HepG2 (cell line): ENCODE data around the gene USP8. TPM values are rescaled to one million over a fixed set of nuclear protein-coding genes. Genes with fewer than 3 reads are reported as not detected.

Experiments used
- ATF2 ChIP-seq: sonication (generic); formaldehyde crosslinking; IDR thresholded peaks from 2 replicates; pipeline ENCODE4 v1.4.0; 2020; ENCODE audit warnings: missing genetic modification reagents
- BCLAF1 ChIP-seq: fragments of 450-650 bp; IDR thresholded peaks from 2 replicates; pipeline ENCODE4 v1.6.1; 2017; ENCODE audit warnings: mild to moderate bottlenecking
- ELF4 ChIP-seq: sonication (generic); formaldehyde crosslinking; IDR thresholded peaks from 2 replicates; pipeline ENCODE4 v1.5.0; 2020; ENCODE audit warnings: missing genetic modification reagents, mild to moderate bottlenecking, moderate library complexity, borderline replicate concordance
- ISX ChIP-seq: sonication (generic); formaldehyde crosslinking; conservative IDR thresholded peaks from 2 replicates; pipeline ENCODE4 v1.5.0; 2020; ENCODE audit warnings: missing genetic modification reagents
- NFE2L1 ChIP-seq: sonication (generic); formaldehyde crosslinking; IDR thresholded peaks from 2 replicates; pipeline ENCODE4 v1.4.0; 2020; ENCODE audit warnings: missing genetic modification reagents, mild to moderate bottlenecking, borderline replicate concordance
- polyA plus RNA-seq, 8 experiments: library from polyadenylated mRNA; depleted of rRNA in 3 of 8; stranded (reverse) in 7 of 8; unstranded in 1 of 8; fragments of >200 nt; fragmentation: Illumina TruSeq in 4 of 8; extraction: Trizol in 4 of 8; gene quantifications; 2 replicates each; pipeline versions ENCODE4 v1.2.1 to v1.2.3, GENCODE V29; 2011 to 2016; ENCODE audit warnings: low read depth in 4 of 8, missing spikeins in 1 of 8, mixed read lengths in 1 of 8; ENCODE audit not compliant: insufficient read depth in 1 of 8
- total RNA-seq, 5 experiments: library from RNA; depleted of rRNA; stranded (reverse); fragments of >200 nt; fragmentation: Illumina TruSeq; extraction: Trizol; gene quantifications; 2 replicates each; pipeline ENCODE4 v1.2.3, GENCODE V29; 2016; ENCODE audit warnings: low read depth in 1 of 5
- TF ChIP-seq, protein P1 (sequence below): sonication (generic); formaldehyde crosslinking; IDR thresholded peaks from 2 replicates; pipeline ENCODE4 v1.5.1; 2020; ENCODE audit warnings: missing genetic modification reagents, mild to moderate bottlenecking, borderline replicate concordance

Gene USP8
- total and polyA plus RNA-seq, 2 of the 13 experiments (the other 11 are each of a cell fraction or from before 2014, with no cell fraction given), result 36.4 to 50.7 TPM

- no peak for TF ChIP-seq ATF2 (CRISPR knock-in tag)
- no peak for TF ChIP-seq BCLAF1
- TF ChIP-seq, protein P1, sequence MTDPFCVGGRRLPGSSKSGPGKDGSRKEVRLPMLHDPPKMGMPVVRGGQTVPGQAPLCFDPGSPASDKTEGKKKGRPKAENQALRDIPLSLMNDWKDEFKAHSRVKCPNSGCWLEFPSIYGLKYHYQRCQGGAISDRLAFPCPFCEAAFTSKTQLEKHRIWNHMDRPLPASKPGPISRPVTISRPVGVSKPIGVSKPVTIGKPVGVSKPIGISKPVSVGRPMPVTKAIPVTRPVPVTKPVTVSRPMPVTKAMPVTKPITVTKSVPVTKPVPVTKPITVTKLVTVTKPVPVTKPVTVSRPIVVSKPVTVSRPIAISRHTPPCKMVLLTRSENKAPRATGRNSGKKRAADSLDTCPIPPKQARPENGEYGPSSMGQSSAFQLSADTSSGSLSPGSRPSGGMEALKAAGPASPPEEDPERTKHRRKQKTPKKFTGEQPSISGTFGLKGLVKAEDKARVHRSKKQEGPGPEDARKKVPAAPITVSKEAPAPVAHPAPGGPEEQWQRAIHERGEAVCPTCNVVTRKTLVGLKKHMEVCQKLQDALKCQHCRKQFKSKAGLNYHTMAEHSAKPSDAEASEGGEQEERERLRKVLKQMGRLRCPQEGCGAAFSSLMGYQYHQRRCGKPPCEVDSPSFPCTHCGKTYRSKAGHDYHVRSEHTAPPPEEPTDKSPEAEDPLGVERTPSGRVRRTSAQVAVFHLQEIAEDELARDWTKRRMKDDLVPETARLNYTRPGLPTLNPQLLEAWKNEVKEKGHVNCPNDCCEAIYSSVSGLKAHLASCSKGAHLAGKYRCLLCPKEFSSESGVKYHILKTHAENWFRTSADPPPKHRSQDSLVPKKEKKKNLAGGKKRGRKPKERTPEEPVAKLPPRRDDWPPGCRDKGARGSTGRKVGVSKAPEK (CRISPR knock-in tag), result no peak
- no peak for TF ChIP-seq NFE2L1
- no peak for TF ChIP-seq ELF4
- no peak for TF ChIP-seq ISX (CRISPR knock-in tag)
- TF ChIP-seq, all 625 proteins: peak for 0
Observed at GRCh38 chr15:50487287-50487686, 63.1 kb downstream of the USP8 start (continued).
